ENCODE data around the gene ACD.

ACD gene

DNA sequence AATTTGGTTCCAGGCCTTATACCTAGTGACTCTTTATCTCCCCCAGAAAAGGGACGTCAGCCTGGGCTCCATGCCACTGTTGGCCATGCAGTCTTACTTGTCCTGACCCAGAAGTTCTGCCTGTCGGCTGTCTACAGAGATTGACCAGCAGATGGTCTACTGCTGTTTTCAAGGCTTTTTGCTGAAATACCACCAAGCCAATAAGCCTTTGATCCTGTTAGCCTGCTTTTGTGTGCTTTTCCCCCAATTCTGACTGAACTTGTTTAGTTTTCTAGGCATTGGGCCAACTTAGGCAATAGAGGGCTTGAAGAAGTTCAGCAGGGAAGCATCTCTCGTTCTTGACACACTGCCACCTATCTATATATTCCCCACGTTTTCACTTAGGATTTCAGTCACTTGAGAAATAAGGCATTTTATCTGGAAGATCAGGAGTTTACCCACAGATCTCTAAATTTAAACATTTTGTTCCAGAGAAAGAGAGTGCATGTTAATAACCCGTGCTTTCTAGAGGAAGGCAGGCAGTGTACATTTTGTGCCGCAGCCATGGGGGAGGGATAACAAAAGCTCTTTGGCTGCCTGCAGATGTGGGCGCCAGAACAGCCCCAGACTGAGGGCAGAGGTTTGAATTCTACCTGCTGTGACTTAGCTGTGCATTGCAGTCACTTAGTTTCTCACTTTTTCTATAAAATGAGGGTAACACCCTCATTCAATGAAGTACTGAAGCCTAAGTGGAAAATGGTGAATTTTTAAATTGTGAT, 27.5 kb downstream of the ACD start:
- H3K4me3 ChIP-seq (ENCODE audit: low read length), result no peak overlapping the region
- TF ChIP-seq, protein P1, sequence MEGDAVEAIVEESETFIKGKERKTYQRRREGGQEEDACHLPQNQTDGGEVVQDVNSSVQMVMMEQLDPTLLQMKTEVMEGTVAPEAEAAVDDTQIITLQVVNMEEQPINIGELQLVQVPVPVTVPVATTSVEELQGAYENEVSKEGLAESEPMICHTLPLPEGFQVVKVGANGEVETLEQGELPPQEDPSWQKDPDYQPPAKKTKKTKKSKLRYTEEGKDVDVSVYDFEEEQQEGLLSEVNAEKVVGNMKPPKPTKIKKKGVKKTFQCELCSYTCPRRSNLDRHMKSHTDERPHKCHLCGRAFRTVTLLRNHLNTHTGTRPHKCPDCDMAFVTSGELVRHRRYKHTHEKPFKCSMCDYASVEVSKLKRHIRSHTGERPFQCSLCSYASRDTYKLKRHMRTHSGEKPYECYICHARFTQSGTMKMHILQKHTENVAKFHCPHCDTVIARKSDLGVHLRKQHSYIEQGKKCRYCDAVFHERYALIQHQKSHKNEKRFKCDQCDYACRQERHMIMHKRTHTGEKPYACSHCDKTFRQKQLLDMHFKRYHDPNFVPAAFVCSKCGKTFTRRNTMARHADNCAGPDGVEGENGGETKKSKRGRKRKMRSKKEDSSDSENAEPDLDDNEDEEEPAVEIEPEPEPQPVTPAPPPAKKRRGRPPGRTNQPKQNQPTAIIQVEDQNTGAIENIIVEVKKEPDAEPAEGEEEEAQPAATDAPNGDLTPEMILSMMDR (IDR thresholded peaks at IDR 0.05; ENCODE audit: insufficient read depth, low read depth, low read length, missing control alignments), result no peak
- peak; percentile 34 for DNase-seq (ENCODE audit: low read depth)

DNA sequence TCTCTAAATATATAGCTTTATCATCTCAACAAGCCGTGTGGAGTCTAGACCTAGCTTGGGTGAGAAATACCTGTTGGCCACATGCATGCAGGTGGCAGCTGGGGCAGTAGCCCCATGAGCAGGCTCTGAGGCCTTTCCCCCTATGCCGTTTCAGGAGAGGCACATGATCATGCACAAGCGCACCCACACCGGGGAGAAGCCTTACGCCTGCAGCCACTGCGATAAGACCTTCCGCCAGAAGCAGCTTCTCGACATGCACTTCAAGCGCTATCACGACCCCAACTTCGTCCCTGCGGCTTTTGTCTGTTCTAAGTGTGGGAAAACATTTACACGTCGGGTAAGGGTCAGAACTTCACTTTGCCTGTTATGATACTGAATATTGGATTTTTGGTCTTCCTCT, 31.8 kb downstream of the ACD start:
- TF ChIP-seq, protein P1 (IDR thresholded peaks at IDR 0.05; ENCODE audit: insufficient read depth, low read depth, low read length, missing control alignments), result no peak
- no peak overlapping the region for H3K4me3 ChIP-seq (ENCODE audit: low read length)
- DNase-seq (ENCODE audit: low read depth), result no peak

- TF ChIP-seq, protein P1 (IDR thresholded peaks at IDR 0.05; ENCODE audit: insufficient read depth, low read depth, low read length, missing control alignments), result no peak
- peak; percentile 23 for DNase-seq (ENCODE audit: low read depth)
- no peak overlapping the region for H3K4me3 ChIP-seq (ENCODE audit: low read length)
These were observed 46.3 kb downstream of the ACD start for GRCh38 chr16:67613808-67614207.

DNA sequence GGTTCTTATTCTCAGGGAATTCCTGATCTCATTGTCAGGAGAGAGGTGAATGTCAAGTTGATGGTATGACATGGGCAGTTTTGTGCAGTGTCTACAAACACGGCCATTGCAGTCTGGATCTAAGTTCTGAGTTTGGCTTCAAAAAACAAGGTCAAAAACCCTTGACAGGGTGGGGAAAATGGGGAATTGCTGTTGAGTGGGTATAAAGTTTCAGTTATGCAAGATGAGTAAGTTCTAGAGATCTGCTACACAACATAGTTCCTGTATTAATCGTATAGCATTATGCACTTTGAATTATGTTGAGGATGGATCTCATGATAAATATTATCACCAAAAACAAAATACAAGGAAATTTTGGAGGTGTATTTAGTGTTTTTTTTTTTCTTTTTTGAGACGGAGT, 51.7 kb downstream of the ACD start:
- TF ChIP-seq, protein P1 (IDR thresholded peaks at IDR 0.05; ENCODE audit: insufficient read depth, low read depth, low read length, missing control alignments), result no peak
- H3K4me3 ChIP-seq (ENCODE audit: low read length), result no peak overlapping the region
- no peak for DNase-seq (ENCODE audit: low read depth)
